H1 (cell line): Measurements from ENCODE around the gene FTL. TPM values are rescaled to one million over a fixed set of nuclear protein-coding genes. Genes with fewer than 3 reads are reported as not detected.

Experiments
- EGR1 ChIP-seq: IDR thresholded peaks from 2 replicates; pipeline ENCODE4 v1.6.1; 2011; ENCODE audit warnings: low read depth, low read length, borderline replicate concordance
- JUND ChIP-seq: IDR thresholded peaks from 2 replicates; pipeline ENCODE4 v1.6.1; 2011; ENCODE audit warnings: mild to moderate bottlenecking, improper control_type of control experiment, low read length
- polyA plus RNA-seq, 7 experiments: library from polyadenylated mRNA; depleted of rRNA in 3 of 7; stranded (reverse) in 5 of 7; unstranded in 2 of 7; fragments of >200 nt in 5 of 7; fragments of 200-250 nt in 2 of 7; gene quantifications; 1 replicate in 5 of 7; 2 replicates in 1 of 7; 4 replicates in 1 of 7; pipeline versions ENCODE4 v1.2.1 to v1.2.3, GENCODE V29; 2011 to 2013; ENCODE audit warnings: missing spikeins in 2 of 7, mixed read lengths in 2 of 7
- total RNA-seq: library from RNA; stranded (reverse); fragmentation: NEBNext Ultra II Directional; extraction: Animal tissue kit (Norgen Biotek cat#: 25700); gene quantifications from 2 replicates; pipeline ENCODE4 v1.2.1, GENCODE V29; 2021

FTL gene
- total and polyA plus RNA-seq, 2 of the 8 experiments (the other 6 are each of a cell fraction or from before 2014, with no cell fraction given) = 1,751 to 2,427 TPM

DNA sequence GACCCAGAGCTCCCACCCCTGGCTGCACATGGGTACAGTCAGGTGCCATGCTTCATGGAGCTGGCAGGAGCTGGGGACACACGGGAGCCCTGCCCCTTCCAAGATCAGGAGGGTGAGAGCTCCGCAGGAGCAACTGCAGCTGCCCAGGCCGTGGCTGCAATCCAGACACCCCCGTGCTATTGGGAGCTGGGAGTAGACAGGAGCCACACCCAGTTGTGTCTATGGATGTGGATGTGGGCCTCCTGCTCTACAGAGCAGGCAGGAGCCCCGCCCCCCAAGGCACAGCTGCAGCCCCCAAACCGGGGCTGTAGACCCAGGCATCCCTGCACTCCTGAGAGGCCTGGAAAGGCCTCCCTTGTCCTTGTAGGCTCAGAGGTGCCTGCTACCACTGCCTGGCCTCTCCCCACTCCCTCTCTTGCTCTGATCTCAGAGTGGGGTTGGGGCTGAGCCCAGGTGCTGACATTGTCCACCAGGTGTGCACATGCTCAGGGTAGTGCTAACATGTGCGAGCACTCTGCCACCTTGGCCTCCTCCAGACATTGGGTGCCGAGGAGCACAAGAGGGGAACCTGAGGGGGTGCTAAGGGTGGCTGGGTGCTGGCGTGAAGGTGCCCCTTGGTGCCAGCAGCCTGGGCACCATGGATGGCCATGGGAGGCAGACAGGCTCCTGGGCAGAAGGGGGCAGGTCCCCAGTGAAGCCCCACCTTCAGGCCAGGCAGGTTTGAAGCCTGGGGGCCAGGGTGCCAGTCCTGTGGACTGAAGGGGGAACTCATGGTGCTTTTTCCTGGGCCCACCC, 18.4 kb upstream of the FTL start (continued):
- TF ChIP-seq EGR1 (no peak), JUND (no peak)
